DMS114 treated with DMSO at 0.1 percent for 48 hours (cell line): ENCODE data around the gene SLC12A9.
"Not testable (repeated sequence)": the region's sequence is repeated elsewhere in the genome, so short reads cannot be mapped to it uniquely, and the experiment has no call there.

Experiments used
- DNase-seq: peaks from one replicate; lab custom pipeline; 2025; ENCODE audit not compliant: unreplicated experiment; lab: John Stamatoyannopoulos, UW

Gene SLC12A9

GRCh38 chr7:100894860-100895700 is 42.6 kb downstream of the SLC12A9 start:
- no peak for DNase-seq

DNA sequence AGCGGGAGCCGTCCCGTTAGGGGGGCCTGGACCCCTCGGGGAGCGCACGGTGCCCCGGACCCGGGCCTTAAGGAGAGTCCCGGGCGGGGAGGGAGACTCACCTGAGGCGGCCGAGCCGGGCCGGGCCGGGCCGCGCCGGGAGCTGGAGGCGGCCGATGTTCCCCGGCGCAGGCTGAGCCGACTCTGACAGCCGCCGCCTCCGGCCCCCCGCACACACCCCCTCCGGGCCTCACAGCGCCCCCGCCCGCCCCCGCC is 43.1 kb downstream of the SLC12A9 start, which contains the start of gene ACHE:
Gene ACHE (minus strand): TSS at position 188 of the 255 bp plus-strand sequence. CDS start 1,656 bp downstream, outside the sequence.
- DNase-seq, result no peak

DNA sequence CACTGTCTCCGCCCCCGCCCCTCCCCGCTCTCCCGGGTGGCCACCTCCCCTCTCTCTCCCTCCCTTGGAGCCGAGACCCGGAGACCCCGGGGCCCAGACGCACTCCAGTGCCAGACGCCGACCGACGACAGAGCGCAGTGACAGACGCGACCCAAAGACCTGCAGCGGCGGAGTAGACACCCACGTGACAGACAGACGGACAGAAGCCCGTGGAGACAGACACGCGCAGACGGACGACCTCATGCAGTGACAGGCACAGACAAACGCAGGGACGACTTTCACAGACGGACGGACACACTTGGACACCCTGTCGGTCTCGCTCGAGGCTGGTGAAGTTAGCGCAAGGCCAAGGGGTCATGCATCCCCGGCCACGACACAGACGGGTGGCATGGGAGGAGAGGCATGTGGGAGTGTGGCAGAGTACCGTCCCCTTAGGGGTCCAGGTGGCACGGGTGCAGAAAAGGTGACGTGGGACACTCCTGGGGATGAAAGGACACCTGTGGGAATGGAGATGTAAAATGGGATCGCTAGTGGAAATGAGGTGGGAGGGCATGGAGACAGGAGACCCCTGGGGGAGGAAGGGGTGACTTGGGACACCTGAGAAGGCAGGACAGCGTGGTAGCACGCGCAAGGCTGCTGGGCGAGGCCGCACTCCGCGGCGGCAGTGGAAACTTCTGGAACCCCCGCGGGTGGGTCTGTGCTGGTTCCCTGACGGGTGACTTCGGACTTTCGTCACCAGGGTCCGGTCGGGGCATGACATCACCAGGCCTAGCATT is 43.6 kb downstream of the SLC12A9 start:
- DNase-seq, result no peak

- DNase-seq, result no peak
These were observed 44.5 kb downstream of the SLC12A9 start for GRCh38 chr7:100896732-100897608.

GRCh38 chr7:100897772-100898454 is 45.4 kb downstream of the SLC12A9 start:
- no peak for DNase-seq

GRCh38 chr7:100899432-100899831 is 46.9 kb downstream of the SLC12A9 start:
- DNase-seq, result no peak

GRCh38 chr7:100900978-100901377 is 48.5 kb downstream of the SLC12A9 start:
- no peak for DNase-seq

DNA sequence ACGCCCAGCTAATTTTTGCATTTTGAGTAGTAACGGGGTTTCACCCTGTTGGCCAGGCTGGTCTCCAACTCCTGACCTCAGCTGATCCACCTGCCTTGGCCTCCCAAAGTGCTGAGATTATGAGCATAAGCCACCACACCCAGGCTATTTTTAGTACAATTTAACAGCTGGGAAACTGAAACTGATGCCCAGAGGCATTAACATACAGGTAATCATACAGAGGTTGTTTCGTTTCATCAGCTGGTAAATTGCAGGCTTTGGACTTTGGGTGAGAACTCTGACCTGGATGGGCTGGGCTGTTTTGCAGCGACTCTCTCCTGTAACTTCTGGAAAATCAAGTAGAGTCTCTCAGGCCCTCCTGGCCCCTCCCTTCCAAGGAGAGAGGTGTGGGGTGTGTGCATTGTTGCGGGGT is 49.4 kb downstream of the SLC12A9 start:
- DNase-seq, result no peak

- no peak for DNase-seq
These were observed 50.1 kb downstream of the SLC12A9 start for GRCh38 chr7:100902638-100903037.

- no peak for DNase-seq
These were observed 56.0 kb downstream of the SLC12A9 start for GRCh38 chr7:100908512-100908911.

DNA sequence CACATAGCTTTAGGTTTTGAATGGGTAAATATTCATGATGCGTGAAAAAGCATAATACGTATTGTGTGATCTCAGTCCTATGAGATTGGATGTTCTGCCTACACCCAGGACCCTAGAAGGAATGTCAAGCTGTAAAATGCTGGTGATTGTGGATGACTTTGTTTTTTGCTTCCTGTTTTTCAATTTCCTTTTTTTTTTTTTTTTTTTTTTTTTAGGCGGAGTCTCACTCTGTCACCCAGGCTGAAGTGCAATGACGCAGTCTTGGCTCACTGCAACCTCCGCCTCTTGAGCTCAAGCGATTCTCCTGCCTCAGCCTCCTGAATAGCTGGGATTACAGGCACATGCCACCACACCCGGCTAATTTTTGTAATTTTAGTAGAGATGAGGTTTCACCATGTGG is 57.9 kb downstream of the SLC12A9 start:
- not testable (repeated sequence) for DNase-seq

- DNase-seq, result no peak
These were observed 59.0 kb downstream of the SLC12A9 start for GRCh38 chr7:100911484-100911883.

GRCh38 chr7:100914208-100914878 is 61.8 kb downstream of the SLC12A9 start:
- no peak for DNase-seq

GRCh38 chr7:100914879-100915447 is 62.5 kb downstream of the SLC12A9 start:
- DNase-seq, result no peak
